HepG2 (cell line): ENCODE results near the gene WWC1. TPM values are rescaled to one million over a fixed set of nuclear protein-coding genes. Genes with fewer than 3 reads are reported as not detected.

Experiments
- ATAC-seq: fragments of 200-7000 bp; cut with Tn5 transposase; 3 replicates; pipeline ENCODE4 v1.9.1; 2020; ENCODE audit warnings: mild to moderate bottlenecking, moderate library complexity
- BruUV-seq: library from RNA; stranded (reverse); fragments of 400-500 nt; replicated peaks from 2 replicates; lab custom pipeline; 2021; lab: Mats Ljungman, UMichigan
- CTCF ChIA-PET: fragments of 300-600 bp; formaldehyde crosslinking; extraction: SDS; loops from one replicate; lab custom pipeline; 2021; ENCODE audit warnings: low total read pairs, inconsistent platforms, low intra/inter-chr PET ratio; lab: Yijun Ruan, JAX
- POLR2A ChIA-PET: fragments of 350-600 bp; sonication (Branson Sonifier 250); formaldehyde crosslinking; loops from one replicate; lab custom pipeline; 2020; ENCODE audit warnings: antibody characterized with exemption, inconsistent platforms; lab: Yijun Ruan, JAX
- DNase-seq: peaks from one replicate; pipeline ENCODE4 v3.0.0-alpha.2; 2015; ENCODE audit warnings: low spot score
- FAIRE-seq: peaks from 3 replicates; lab custom pipeline; 2011; peaks lifted over from hg19 to GRCh38; lab: Jason Lieb, UNC
- H2AFZ ChIP-seq: one replicate; pipeline ENCODE4 v1.6.1; 2011; ENCODE audit warnings: low read length, inconsistent platforms
- H3K27ac ChIP-seq: fragments of 300-600 bp; 3 replicates; pipeline ENCODE4 v1.8.0; 2011; ENCODE audit warnings: mixed run types, mild to moderate bottlenecking, mixed read lengths, low read length, inconsistent platforms; ENCODE audit not compliant: insufficient read depth; ENCODE audit errors: extremely low read length
- H3K27me3 ChIP-seq, 2 experiments: fragments of 200-600 bp in 1 of 2; 2 replicates in 1 of 2; 3 replicates in 1 of 2; pipeline versions ENCODE4 v1.6.0 to v1.8.0; 2011; ENCODE audit warnings: low read length in 2 of 2, mild to moderate bottlenecking in 2 of 2, moderate library complexity in 2 of 2, inconsistent platforms in 1 of 2; ENCODE audit not compliant: insufficient read depth in 2 of 2, control insufficient read depth in 1 of 2
- H3K36me3 ChIP-seq, 2 experiments: fragments of 200-600 bp in 1 of 2; replicated peaks in 1 of 2; 2 replicates in 1 of 2; 3 replicates in 1 of 2; pipeline versions ENCODE4 v1.5.1 to v1.8.0; 2011; ENCODE audit warnings: low read length in 2 of 2, inconsistent platforms in 1 of 2; ENCODE audit not compliant: insufficient read depth in 2 of 2, control insufficient read depth in 1 of 2
- H3K4me1 ChIP-seq: 2 replicates; pipeline ENCODE4 v1.5.1; 2012; ENCODE audit warnings: low read length, inconsistent platforms; ENCODE audit not compliant: insufficient read depth
- H3K4me2 ChIP-seq: 2 replicates; pipeline ENCODE4 v1.6.0; 2011; ENCODE audit warnings: low read depth, low read length, inconsistent platforms
- H3K4me3 ChIP-seq, 3 experiments: fragments of 200-600 bp in 1 of 3; sonication (generic), shearing (Covaris generic) in 1 of 3; replicated peaks in 1 of 3; 2 replicates each; pipeline ENCODE4 v1.5.1; 2011 to 2016; ENCODE audit warnings: low read length in 3 of 3, inconsistent platforms in 2 of 3, low read depth in 2 of 3, mild to moderate bottlenecking in 2 of 3, control low read depth in 1 of 3, mixed read lengths in 1 of 3; ENCODE audit not compliant: insufficient read depth in 1 of 3
- H3K79me2 ChIP-seq: one replicate; pipeline ENCODE4 v1.6.1; 2011; ENCODE audit warnings: low read length, inconsistent platforms; ENCODE audit not compliant: insufficient read depth
- H3K9ac ChIP-seq: 2 replicates; pipeline ENCODE4 v1.6.0; 2011; ENCODE audit warnings: mild to moderate bottlenecking, low read depth, low read length, inconsistent platforms; ENCODE audit not compliant: insufficient read depth
- H3K9me3 ChIP-seq: 2 replicates; pipeline ENCODE4 v1.5.1; 2012; ENCODE audit warnings: mild to moderate bottlenecking, low read length
- H4K20me1 ChIP-seq: 2 replicates; pipeline ENCODE4 v1.6.0; 2011; ENCODE audit warnings: inconsistent platforms, mild to moderate bottlenecking, low read length, moderate library complexity; ENCODE audit not compliant: insufficient read depth
- CBX2 ChIP-seq, 2 experiments: fragments of 200-600 bp in 1 of 2; sonication (generic); formaldehyde crosslinking in 1 of 2; IDR thresholded peaks; 2 replicates each; pipeline versions ENCODE4 v1.7.0 to v1.8.1; 2018 to 2022; ENCODE audit warnings: low read depth in 2 of 2, low read length in 1 of 2, mild to moderate bottlenecking in 1 of 2, missing genetic modification reagents in 1 of 2
- FOXP1 ChIP-seq, 2 experiments: fragments of 450-650 bp in 1 of 2; IDR thresholded peaks; 2 replicates each; pipeline ENCODE4 v1.6.1; 2017 to 2018; ENCODE audit warnings: antibody characterized with exemption in 1 of 2
- HCFC1 ChIP-seq: fragments of 150-350 bp; IDR thresholded peaks from 2 replicates; pipeline ENCODE4 v1.6.1; 2014; ENCODE audit warnings: low read depth, low read length
- KDM3A ChIP-seq: IDR thresholded peaks from 2 replicates; pipeline ENCODE4 v1.6.1; 2018; ENCODE audit warnings: low read depth, missing compliant biosample characterization
- NR2F6 ChIP-seq, 2 experiments: IDR thresholded peaks; 2 replicates each; pipeline ENCODE4 v1.6.1; 2016; ENCODE audit warnings: antibody characterized with exemption in 1 of 2, mild to moderate bottlenecking in 1 of 2
- SAFB2 ChIP-seq: sonication (generic); formaldehyde crosslinking; IDR thresholded peaks from 2 replicates; pipeline ENCODE4 v1.5.1; 2020; ENCODE audit warnings: missing genetic modification reagents, low read depth, mild to moderate bottlenecking, borderline replicate concordance
- THAP11 ChIP-seq: IDR thresholded peaks from 2 replicates; pipeline ENCODE4 v1.6.1; 2016; ENCODE audit warnings: missing biosample characterization, missing genetic modification reagents
- ZBTB21 ChIP-seq: sonication (generic); formaldehyde crosslinking; IDR thresholded peaks from 2 replicates; pipeline ENCODE4 v1.4.0; 2020; ENCODE audit warnings: missing genetic modification reagents
- ZKSCAN1 ChIP-seq: fragments of 150-350 bp; IDR thresholded peaks from 2 replicates; pipeline ENCODE4 v1.6.1; 2014; ENCODE audit warnings: low read length
- ZNF232 ChIP-seq: sonication (generic); formaldehyde crosslinking; IDR thresholded peaks from 2 replicates; pipeline ENCODE4 v1.4.0; 2020; ENCODE audit warnings: missing genetic modification reagents, borderline replicate concordance
- ZNF501 ChIP-seq: sonication (generic); formaldehyde crosslinking; IDR thresholded peaks from 2 replicates; pipeline ENCODE4 v1.5.1; 2020; ENCODE audit warnings: mild to moderate bottlenecking, moderate library complexity, missing genetic modification reagents
- ZNF547 ChIP-seq: sonication (generic); formaldehyde crosslinking; IDR thresholded peaks from 2 replicates; pipeline ENCODE4 v1.5.1; 2020; ENCODE audit warnings: mild to moderate bottlenecking, missing genetic modification reagents
- ZNF766 ChIP-seq: sonication (generic); formaldehyde crosslinking; IDR thresholded peaks from 2 replicates; pipeline ENCODE4 v1.5.0; 2020; ENCODE audit warnings: missing genetic modification reagents, borderline replicate concordance
- WGBS: methylation state at CpG from one replicate; pipeline ENCODE4 v1.1.6; 2017; ENCODE audit warnings: low lambda C conversion rate; 5-methylcytosine and 5-hydroxymethylcytosine counted together
- in situ Hi-C: cut with HindIII; loops from 2 replicates; pipeline ENCODE4 v1.10.0; 2017; ENCODE audit warnings: low pct_unique_long_range_greater_than_20kb; ENCODE audit not compliant: extremely low pct_ligation_motif_present
- intact Hi-C: fragments of 100-400 bp; cut with micrococcal nuclease; formaldehyde crosslinking; loops from one replicate; pipeline ENCODE4 v1.10.0; 2022; ENCODE audit not compliant: unreplicated experiment
- polyA plus RNA-seq, 8 experiments: library from polyadenylated mRNA; depleted of rRNA in 3 of 8; stranded (reverse) in 7 of 8; unstranded in 1 of 8; fragments of >200 nt; fragmentation: Illumina TruSeq in 4 of 8; extraction: Trizol in 4 of 8; gene quantifications; 2 replicates each; pipeline versions ENCODE4 v1.2.1 to v1.2.3, GENCODE V29; 2011 to 2016; ENCODE audit warnings: low read depth in 4 of 8, missing spikeins in 1 of 8, mixed read lengths in 1 of 8; ENCODE audit not compliant: insufficient read depth in 1 of 8
- total RNA-seq, 5 experiments: library from RNA; depleted of rRNA; stranded (reverse); fragments of >200 nt; fragmentation: Illumina TruSeq; extraction: Trizol; gene quantifications; 2 replicates each; pipeline ENCODE4 v1.2.3, GENCODE V29; 2016; ENCODE audit warnings: low read depth in 1 of 5
- TF ChIP-seq, protein P1 (sequence below): sonication (generic); formaldehyde crosslinking; IDR thresholded peaks from 2 replicates; pipeline ENCODE4 v1.4.0; 2020; ENCODE audit warnings: mild to moderate bottlenecking, low read depth, missing genetic modification reagents
- TF ChIP-seq, protein P2 (sequence below): sonication (generic); formaldehyde crosslinking; IDR thresholded peaks from 2 replicates; pipeline ENCODE4 v1.8.0; 2022; ENCODE audit warnings: missing genetic modification reagents, mild to moderate bottlenecking, borderline replicate concordance
- TF ChIP-seq, protein P3 (sequence below): sonication (generic); formaldehyde crosslinking; IDR thresholded peaks from 2 replicates; pipeline ENCODE4 v1.4.0; 2020; ENCODE audit warnings: mild to moderate bottlenecking, missing genetic modification reagents
- TF ChIP-seq, protein P4 (sequence below): IDR thresholded peaks from 2 replicates; pipeline ENCODE4 v1.6.1; 2016; ENCODE audit warnings: missing biosample characterization, missing genetic modification reagents, low read depth
- TF ChIP-seq, protein P5 (sequence below): sonication (generic); formaldehyde crosslinking; IDR thresholded peaks from 2 replicates; pipeline ENCODE4 v1.5.0; 2020; ENCODE audit warnings: missing genetic modification reagents, mild to moderate bottlenecking, borderline replicate concordance

The WWC1 gene
- total and polyA plus RNA-seq, 2 of the 13 experiments (the other 11 are each of a cell fraction or from before 2014, with no cell fraction given) = 8.3 to 17.9 TPM

DNA sequence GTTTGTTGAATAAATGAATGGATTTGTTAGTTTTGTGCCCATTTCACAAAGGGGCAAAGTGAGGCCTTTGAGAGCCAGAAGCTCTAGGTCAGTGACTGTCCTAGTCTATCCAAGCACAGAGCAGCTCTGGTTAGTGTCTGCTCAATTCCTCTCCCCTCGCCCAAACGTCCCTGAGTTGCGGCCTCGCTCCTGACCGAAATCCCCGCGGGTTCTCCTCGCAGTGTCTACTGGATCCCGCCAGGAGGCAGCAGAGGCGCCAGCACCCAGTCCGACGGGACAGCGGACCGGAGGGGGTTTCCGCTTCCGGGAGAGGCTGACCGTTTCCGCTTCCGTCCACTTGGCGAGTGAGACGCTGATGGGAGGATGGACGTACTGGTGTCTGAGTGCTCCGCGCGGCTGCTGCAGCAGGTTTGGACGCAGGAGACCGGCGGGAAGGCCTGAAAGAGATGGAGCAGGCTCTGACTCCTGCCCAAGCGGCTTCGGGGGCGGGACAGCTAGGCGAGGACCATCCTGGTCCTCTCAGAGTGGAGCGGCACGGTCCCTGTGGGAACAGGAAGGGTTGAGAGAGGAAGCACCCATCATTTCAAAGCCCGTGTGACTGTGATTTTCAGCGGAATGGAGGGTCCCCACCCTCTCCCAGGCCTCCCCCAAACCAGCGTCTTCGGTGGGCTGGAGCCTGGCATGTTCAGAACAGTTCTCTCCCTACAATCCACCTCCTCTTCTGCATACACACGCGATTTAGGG is 194.9 kb downstream of the WWC1 start, which contains the start of gene RARS1:
Gene RARS1 (plus strand): TSS at position 336 of the 744 bp plus-strand sequence. CDS start 28 bp downstream, at position 364.
- peaks cover 4% of the 10 kb centered on the region for H4K20me1 ChIP-seq
- POLR2A ChIA-PET = interaction anchor here (1.7 kb wide), 1 partner anchor 105 kb away, joined by 5 read pairs; no protein-coding TSS in a partner anchor
- intact Hi-C loops = loop anchor here (1.0 to 10.0 kb wide), 2 partner anchors 88 to 217 kb away; partner anchors contain the start of gene PANK3
- no peak for TF ChIP-seq FOXP1 (IDR thresholded peaks at IDR 0.05)
- peak; percentile 6; the same call in 1 of the 2 replicates for TF ChIP-seq FOXP1 (CRISPR knock-in tag; IDR thresholded peaks at IDR 0.05)
- TF ChIP-seq, protein P1, sequence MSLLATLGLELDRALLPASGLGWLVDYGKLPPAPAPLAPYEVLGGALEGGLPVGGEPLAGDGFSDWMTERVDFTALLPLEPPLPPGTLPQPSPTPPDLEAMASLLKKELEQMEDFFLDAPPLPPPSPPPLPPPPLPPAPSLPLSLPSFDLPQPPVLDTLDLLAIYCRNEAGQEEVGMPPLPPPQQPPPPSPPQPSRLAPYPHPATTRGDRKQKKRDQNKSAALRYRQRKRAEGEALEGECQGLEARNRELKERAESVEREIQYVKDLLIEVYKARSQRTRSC (CRISPR knock-in tag) = no peak
- TF ChIP-seq, protein P2, sequence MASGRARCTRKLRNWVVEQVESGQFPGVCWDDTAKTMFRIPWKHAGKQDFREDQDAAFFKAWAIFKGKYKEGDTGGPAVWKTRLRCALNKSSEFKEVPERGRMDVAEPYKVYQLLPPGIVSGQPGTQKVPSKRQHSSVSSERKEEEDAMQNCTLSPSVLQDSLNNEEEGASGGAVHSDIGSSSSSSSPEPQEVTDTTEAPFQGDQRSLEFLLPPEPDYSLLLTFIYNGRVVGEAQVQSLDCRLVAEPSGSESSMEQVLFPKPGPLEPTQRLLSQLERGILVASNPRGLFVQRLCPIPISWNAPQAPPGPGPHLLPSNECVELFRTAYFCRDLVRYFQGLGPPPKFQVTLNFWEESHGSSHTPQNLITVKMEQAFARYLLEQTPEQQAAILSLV = peak; percentile 68
- TF ChIP-seq ZNF501 = peak; percentile 72; the same call in 1 of the 2 replicates
- TF ChIP-seq, protein P3, sequence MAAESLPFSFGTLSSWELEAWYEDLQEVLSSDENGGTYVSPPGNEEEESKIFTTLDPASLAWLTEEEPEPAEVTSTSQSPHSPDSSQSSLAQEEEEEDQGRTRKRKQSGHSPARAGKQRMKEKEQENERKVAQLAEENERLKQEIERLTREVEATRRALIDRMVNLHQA (CRISPR knock-in tag) = no peak
- TF ChIP-seq, protein P4, sequence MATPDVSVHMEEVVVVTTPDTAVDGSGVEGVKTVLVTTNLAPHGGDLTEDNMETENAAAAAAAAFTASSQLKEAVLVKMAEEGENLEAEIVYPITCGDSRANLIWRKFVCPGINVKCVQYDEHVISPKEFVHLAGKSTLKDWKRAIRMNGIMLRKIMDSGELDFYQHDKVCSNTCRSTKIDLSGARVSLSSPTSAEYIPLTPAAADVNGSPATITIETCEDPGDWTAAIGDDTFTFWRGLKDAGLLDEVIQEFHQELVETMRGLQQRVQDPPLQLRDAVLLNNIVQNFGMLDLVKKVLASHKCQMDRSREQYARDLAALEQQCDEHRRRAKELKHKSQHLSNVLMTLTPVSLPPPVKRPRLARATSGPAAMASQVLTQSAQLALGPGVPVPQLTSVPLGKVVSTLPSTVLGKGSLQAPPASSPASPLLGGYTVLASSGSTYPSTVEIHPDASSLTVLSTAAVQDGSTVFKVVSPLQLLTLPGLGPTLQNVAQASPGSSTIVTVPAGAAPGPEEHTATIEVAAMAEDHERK (CRISPR knock-in tag) = no peak
- peak; percentile 76; the same call in 1 of the 2 replicates for TF ChIP-seq ZNF232
- TF ChIP-seq KDM3A (CRISPR knock-in tag) = peak; percentile 93; the same call in 1 of the 2 replicates
- TF ChIP-seq NR2F6 (IDR thresholded peaks at IDR 0.05) = no peak
- TF ChIP-seq NR2F6 (CRISPR knock-in tag; IDR thresholded peaks at IDR 0.05) = peak; percentile 73; the same call in 1 of the 2 replicates
- no peak for TF ChIP-seq CBX2 (IDR thresholded peaks at IDR 0.05; ENCODE audit: low read depth, low read length)
- 0 out of 2 replicates have a peak, but pooled peaks have one; percentile 40 for TF ChIP-seq CBX2 (CRISPR knock-in tag; IDR thresholded peaks at IDR 0.05; ENCODE audit: low read depth)
- TF ChIP-seq SAFB2 (CRISPR knock-in tag) = no peak; the same call in 1 of the 2 replicates
- no peak for TF ChIP-seq ZBTB21 (CRISPR knock-in tag)
- peak; percentile 96 for TF ChIP-seq THAP11 (CRISPR knock-in tag)
- TF ChIP-seq HCFC1 = peak; percentile 76
- peak; percentile 61; the same call in 1 of the 2 replicates for TF ChIP-seq ZNF766 (CRISPR knock-in tag)
- no peak for TF ChIP-seq ZKSCAN1
- TF ChIP-seq, protein P5, sequence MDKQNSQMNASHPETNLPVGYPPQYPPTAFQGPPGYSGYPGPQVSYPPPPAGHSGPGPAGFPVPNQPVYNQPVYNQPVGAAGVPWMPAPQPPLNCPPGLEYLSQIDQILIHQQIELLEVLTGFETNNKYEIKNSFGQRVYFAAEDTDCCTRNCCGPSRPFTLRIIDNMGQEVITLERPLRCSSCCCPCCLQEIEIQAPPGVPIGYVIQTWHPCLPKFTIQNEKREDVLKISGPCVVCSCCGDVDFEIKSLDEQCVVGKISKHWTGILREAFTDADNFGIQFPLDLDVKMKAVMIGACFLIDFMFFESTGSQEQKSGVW (CRISPR knock-in tag) = no peak
- TF ChIP-seq ZNF547 (CRISPR knock-in tag) = peak; percentile 38; the same call in 1 of the 2 replicates

More for the DNA sequence above, 194.9 kb downstream of the WWC1 start, which contains the start of gene RARS1:
- Histone ChIP-seq H2AFZ (peak within 1 kb of the TSS; percentile 90), H3K27ac (peak within 1 kb of the TSS; percentile 36), H3K27me3 (no peaks in the 10 kb centered on the region; a peak in 1 of 5 replicates), H3K4me3 (peak within 1 kb of the TSS; percentile 91 to 97 (median 95)), H3K79me2 (peaks cover 29% of the 10 kb centered on the region), H3K4me1 (peaks cover 35% of the 10 kb centered on the region), H3K36me3 (peaks cover 8 to 29% of the 10 kb centered on the region in 2 experiments), H3K9ac (peak within 1 kb of the TSS; percentile 76), H3K9me3 (no peaks in the 10 kb centered on the region), H3K4me2 (peak within 1 kb of the TSS; percentile 92)
- CTCF ChIA-PET = interaction anchor here (0.7 to 0.8 kb wide), 2 partner anchors 16 to 217 kb away, joined by 4 to 6 read pairs; no protein-coding TSS in a partner anchor
- ATAC-seq = peak; percentile 97
- FAIRE-seq = peak; percentile 84
- in situ Hi-C loops = loop anchor here (10.0 kb wide), 1 partner anchor 222 kb away; no protein-coding TSS in a partner anchor
- BruUV-seq = TSS peak; percentile 79
- WGBS = 10% methylated on average over 2 of the region's 40 CpGs
- peak; percentile 88 for DNase-seq
